ENCODE results near the gene PPP3CB. TPM values are rescaled to one million over a fixed set of nuclear protein-coding genes. Genes with fewer than 3 reads are reported as not detected.

The PPP3CB gene
- total and polyA plus RNA-seq, 9 donors, result 31.2 to 78.2 (median 55.0) TPM

GRCh38 chr10:73494877-73495225, 973 bp downstream of the PPP3CB start:
- DNase-seq, result no peak
- TF ChIP-seq, protein P1, sequence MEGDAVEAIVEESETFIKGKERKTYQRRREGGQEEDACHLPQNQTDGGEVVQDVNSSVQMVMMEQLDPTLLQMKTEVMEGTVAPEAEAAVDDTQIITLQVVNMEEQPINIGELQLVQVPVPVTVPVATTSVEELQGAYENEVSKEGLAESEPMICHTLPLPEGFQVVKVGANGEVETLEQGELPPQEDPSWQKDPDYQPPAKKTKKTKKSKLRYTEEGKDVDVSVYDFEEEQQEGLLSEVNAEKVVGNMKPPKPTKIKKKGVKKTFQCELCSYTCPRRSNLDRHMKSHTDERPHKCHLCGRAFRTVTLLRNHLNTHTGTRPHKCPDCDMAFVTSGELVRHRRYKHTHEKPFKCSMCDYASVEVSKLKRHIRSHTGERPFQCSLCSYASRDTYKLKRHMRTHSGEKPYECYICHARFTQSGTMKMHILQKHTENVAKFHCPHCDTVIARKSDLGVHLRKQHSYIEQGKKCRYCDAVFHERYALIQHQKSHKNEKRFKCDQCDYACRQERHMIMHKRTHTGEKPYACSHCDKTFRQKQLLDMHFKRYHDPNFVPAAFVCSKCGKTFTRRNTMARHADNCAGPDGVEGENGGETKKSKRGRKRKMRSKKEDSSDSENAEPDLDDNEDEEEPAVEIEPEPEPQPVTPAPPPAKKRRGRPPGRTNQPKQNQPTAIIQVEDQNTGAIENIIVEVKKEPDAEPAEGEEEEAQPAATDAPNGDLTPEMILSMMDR (IDR thresholded peaks at IDR 0.05), result no peak
- TF ChIP-seq EP300 (IDR thresholded peaks at IDR 0.05), result no peak
- no peak for TF ChIP-seq POLR2A (IDR thresholded peaks at IDR 0.05)
- 0 to 1% (median 0%) methylated on average over 2 of the region's 2 CpGs for WGBS, 3 donors
- H3K27me3 ChIP-seq, result no peaks in the 10 kb centered on the region
- peak overlapping the region; percentile 56 for H3K4me3 ChIP-seq
- H3K36me3 ChIP-seq, result no peaks in the 10 kb centered on the region
- intact Hi-C loops (cut with DNase I), result no loop called here
- H3K27ac ChIP-seq, result peak overlapping the region; percentile 87 to 95
- peaks cover 6% of the 10 kb centered on the region for H3K4me1 ChIP-seq (ENCODE audit: insufficient read depth)
- no peaks in the 10 kb centered on the region for H3K9me3 ChIP-seq

DNA sequence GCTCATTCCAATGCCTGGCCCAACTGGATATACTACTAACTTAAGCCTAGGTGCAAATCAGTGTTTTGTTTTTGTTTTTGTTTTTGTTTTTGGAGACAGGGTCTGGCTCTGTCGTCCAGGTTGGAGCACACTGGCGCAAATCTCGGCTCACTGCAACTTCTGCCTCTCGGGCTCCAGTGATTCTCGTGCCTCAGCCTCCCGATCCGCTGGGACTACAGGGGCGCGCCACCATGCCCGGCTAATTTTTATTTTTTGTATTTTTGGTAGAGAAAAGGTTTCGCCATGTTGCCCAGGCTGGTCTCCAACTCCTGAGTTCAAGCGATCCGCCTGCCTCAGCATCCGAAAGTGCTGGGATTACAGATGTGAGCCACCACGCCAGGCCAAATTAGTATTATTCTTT, 1.6 kb downstream of the PPP3CB start:
- 87 to 91% (median 89%) methylated on average over 15 of the region's 15 CpGs for WGBS, 3 donors
- H3K27me3 ChIP-seq, result no peaks in the 10 kb centered on the region
- intact Hi-C loops (cut with DNase I), result no loop called here
- no peaks in the 10 kb centered on the region for H3K9me3 ChIP-seq
- H3K4me3 ChIP-seq, result peak overlapping the region; percentile 56
- H3K36me3 ChIP-seq, result no peaks in the 10 kb centered on the region
- DNase-seq, result no peak
- TF ChIP-seq POLR2A (IDR thresholded peaks at IDR 0.05) (no peak), EP300 (IDR thresholded peaks at IDR 0.05) (no peak)
- TF ChIP-seq, protein P1 (IDR thresholded peaks at IDR 0.05), result no peak
- H3K4me1 ChIP-seq (ENCODE audit: insufficient read depth), result peaks cover 6% of the 10 kb centered on the region
- H3K27ac ChIP-seq, result no peak overlapping the region

GRCh38 chr10:73493781-73494180, 2.0 kb downstream of the PPP3CB start:
- WGBS, 3 donors, result 20 to 23% (median 23%) methylated on average over 2 of the region's 2 CpGs
- no peaks in the 10 kb centered on the region for H3K9me3 ChIP-seq
- H3K27ac ChIP-seq, result no peak overlapping the region
- peaks cover 6% of the 10 kb centered on the region for H3K4me1 ChIP-seq (ENCODE audit: insufficient read depth)
- intact Hi-C loops (cut with DNase I), result no loop called here
- no peaks in the 10 kb centered on the region for H3K27me3 ChIP-seq
- TF ChIP-seq, protein P1 (IDR thresholded peaks at IDR 0.05), result no peak
- no peak for TF ChIP-seq EP300 (IDR thresholded peaks at IDR 0.05)
- H3K4me3 ChIP-seq, result no peak overlapping the region
- DNase-seq, result no peak
- H3K36me3 ChIP-seq, result no peaks in the 10 kb centered on the region

DNA sequence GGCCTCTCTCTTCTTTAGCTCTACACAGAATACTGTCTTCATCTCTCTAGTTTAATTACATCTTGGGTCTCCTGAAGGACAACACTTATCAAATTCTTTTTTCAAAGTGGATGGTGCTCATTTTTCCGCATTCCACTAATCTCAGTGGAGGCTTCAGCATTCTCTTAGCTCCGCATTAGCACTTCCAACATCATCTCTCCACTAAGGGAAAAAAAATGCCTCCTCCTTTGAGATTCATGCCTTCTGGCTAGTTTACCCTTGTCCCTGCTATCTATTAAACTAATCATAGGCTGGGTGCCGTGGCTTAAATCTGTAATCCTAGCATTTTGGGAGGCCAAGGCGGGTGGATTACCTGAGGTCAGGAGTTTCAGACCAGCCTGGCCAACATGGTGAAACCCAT, 9.2 kb downstream of the PPP3CB start:
- 97 to 99% (median 99%) methylated on average over 4 of the region's 4 CpGs for WGBS, 3 donors
- DNase-seq, result no peak
- Histone ChIP-seq H3K4me3 (no peak overlapping the region), H3K27me3 (no peaks in the 10 kb centered on the region), H3K27ac (no peak overlapping the region), H3K36me3 (no peaks in the 10 kb centered on the region), H3K4me1 (ENCODE audit: insufficient read depth) (peaks cover 2% of the 10 kb centered on the region), H3K9me3 (no peaks in the 10 kb centered on the region)
- TF ChIP-seq, protein P1 (IDR thresholded peaks at IDR 0.05), result no peak
- TF ChIP-seq POLR2A (IDR thresholded peaks at IDR 0.05) (no peak), EP300 (IDR thresholded peaks at IDR 0.05) (no peak)
- intact Hi-C loops (cut with DNase I), result no loop called here

GRCh38 chr10:73485320-73485719, 10.5 kb downstream of the PPP3CB start:
- intact Hi-C loops (cut with DNase I), result no loop called here
- no peak overlapping the region for H3K27ac ChIP-seq
- 70 to 84% (median 76%) methylated on average over 1 of the region's 1 CpG for WGBS, 3 donors
- no peaks in the 10 kb centered on the region for H3K27me3 ChIP-seq
- no peak for DNase-seq
- peaks cover 2% of the 10 kb centered on the region for H3K4me1 ChIP-seq (ENCODE audit: insufficient read depth)
- no peaks in the 10 kb centered on the region for H3K36me3 ChIP-seq
- no peaks in the 10 kb centered on the region for H3K9me3 ChIP-seq
- TF ChIP-seq EP300 (IDR thresholded peaks at IDR 0.05), result no peak
- TF ChIP-seq, protein P1 (IDR thresholded peaks at IDR 0.05), result no peak
- TF ChIP-seq POLR2A (IDR thresholded peaks at IDR 0.05), result no peak
- no peak overlapping the region for H3K4me3 ChIP-seq

Data from ovary (tissue), 9 donors.